DND-41 (cell line): ENCODE measurements around the gene HAAO.

Experiments used
- CTCF ChIP-seq: IDR thresholded peaks from 2 replicates; pipeline ENCODE4 v1.5.1; 2012; ENCODE audit warnings: borderline replicate concordance, low read length, moderate library complexity, mild to moderate bottlenecking; ENCODE audit not compliant: poor library complexity, severe bottlenecking; ENCODE audit errors: extremely low read depth
- EZH2 ChIP-seq: IDR thresholded peaks from 3 replicates; pipeline ENCODE4 v1.6.1; 2012; ENCODE audit warnings: borderline replicate concordance, low read depth, mild to moderate bottlenecking, moderate library complexity, low read length, inconsistent platforms; ENCODE audit not compliant: severe bottlenecking

DNA sequence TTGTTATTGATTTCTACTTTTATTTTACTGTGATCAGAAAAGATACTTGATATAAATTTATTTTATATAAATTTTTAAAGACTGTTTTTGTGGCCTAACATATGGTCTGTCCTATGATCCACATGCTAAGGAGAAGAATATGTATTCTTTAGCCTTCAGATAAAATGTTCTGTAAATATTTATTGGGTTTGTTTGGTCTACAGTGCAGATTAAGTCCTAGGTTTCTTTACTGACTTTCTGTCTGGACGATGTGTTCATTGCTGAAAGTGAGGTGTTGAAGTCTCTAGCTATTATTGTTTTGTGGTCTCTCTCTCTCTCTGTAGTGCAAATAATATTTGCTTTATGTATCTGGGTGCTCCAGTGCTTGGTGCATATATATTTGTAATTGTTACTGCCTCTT is 58.5 kb downstream of the HAAO start:
- TF ChIP-seq CTCF, result no peak
- no peak for TF ChIP-seq EZH2
